Placental epithelial cell (primary cell): Measurements from ENCODE around the gene JMY. TPM values are rescaled to one million over a fixed set of nuclear protein-coding genes. Genes with fewer than 3 reads are reported as not detected.

Experiments
- small RNA-seq: library from RNA; depleted of rRNA; stranded (forward); fragments of <200 nt; gene quantifications from one replicate; pipeline ENCODE3, GENCODE V24; 2012
- total RNA-seq: library from RNA; depleted of rRNA; stranded (reverse); fragments of >200 nt; gene quantifications from 2 replicates; pipeline ENCODE4 v1.2.3, GENCODE V29; 2012

Gene JMY
- total RNA-seq: 8.4 and 9.4 TPM in 2 replicates

GRCh38 chr5:79235634-79236361 lies at the start of gene JMY:
Gene JMY, plus strand, starts transcription at chr5:79236131. Its CDS starts 520 bp downstream, at chr5:79236651.

Small RNA genes lying within 50 kb of the gene (small RNA-seq; reads per million reads assigned to genes)
- not detected for gene AC016559.1
- not detected for gene RF00425

Other genes starting within 250 kb of the JMY start
- 0.39 TPM in 1 of 2 replicates, not detected in the other for gene DMGDH, start 166.5 kb upstream of the JMY start, total RNA-seq
- not detected in 2 replicates for gene BHMT2, start 166.4 kb upstream of the JMY start, total RNA-seq
- not detected in 2 replicates for gene BHMT, start 124.3 kb upstream of the JMY start, total RNA-seq